Muscle of arm (tissue), 12 donors: Measurements from ENCODE around the gene ARHGAP4. TPM values are rescaled to one million over a fixed set of nuclear protein-coding genes. Genes with fewer than 3 reads are reported as not detected.

ENCODE experiments used
- DNase-seq: peaks from one replicate; pipeline ENCODE4 v3.0.0-alpha.2; 2013
- polyA plus RNA-seq, 12 donors: library from polyadenylated mRNA; unstranded; fragments of 120-200 nt; gene quantifications; one replicate each; pipeline ENCODE4 v1.2.1, GENCODE V29; 2013; ENCODE audit not compliant: insufficient read length in 12 of 12

ARHGAP4 gene
- polyA plus RNA-seq, 12 donors: 13.9 to 84.8 (median 18.2) TPM; not detected in 1

DNA sequence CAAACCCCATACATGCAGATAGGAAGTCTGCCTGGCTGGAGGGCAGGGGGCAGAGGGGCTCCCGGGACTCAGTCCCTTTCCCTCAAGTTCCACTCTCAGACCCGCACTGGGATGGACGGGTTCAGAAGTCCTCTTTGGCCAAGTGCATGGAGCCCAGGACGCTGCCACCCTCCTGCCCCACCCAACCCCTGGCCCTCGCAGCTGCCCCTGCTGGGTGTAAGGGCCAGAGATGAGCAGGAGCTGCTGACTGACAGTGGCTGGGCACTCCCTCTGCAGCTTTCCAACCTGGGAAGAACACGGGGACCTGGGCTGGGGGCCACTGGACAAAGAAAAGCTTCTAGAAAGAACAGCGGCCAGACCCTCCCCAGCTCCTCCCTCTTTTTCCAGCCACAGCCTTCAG lies 43.5 kb downstream of the ARHGAP4 start:
- no peak for DNase-seq

DNA sequence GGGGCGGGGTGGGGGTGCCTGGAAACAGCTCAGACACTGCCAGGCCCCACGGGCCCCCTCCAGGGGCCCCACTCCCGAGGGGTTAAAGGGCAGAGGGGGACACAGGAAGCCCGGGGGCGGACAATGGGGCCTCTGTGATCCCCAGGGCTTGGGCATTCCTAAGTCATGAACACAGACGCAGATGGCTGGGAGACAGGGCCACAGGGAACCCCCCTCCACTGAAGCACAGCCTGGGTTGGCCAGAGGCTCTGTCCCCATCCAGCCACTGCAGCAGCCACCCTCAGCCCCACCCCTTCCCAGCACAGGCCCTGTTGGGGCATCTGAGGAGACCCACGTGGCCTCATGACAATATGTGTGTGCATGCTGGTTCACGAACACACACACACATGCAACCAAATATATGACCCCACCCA lies 44.0 kb downstream of the ARHGAP4 start:
- no peak for DNase-seq

DNA sequence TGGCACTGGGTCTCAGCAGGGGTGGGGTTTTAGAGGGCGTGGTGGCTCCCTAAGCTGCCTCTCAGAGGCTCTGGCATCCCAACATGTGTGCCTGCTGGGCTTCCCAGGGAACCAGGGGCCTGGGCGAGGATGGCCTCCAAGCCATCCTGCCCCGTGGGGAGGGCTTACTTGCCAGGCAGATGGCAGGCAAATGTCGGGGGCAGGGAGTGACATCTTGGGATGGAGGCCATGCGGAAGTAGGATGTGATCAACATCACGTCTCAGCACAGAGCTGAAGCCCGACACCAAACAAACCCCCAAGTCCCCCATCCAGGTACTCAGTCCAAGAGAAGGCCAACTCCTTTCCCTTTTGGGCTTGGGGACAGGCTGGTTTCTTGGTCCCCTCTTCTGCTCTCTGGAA lies 44.8 kb downstream of the ARHGAP4 start:
- DNase-seq: no peak

DNA sequence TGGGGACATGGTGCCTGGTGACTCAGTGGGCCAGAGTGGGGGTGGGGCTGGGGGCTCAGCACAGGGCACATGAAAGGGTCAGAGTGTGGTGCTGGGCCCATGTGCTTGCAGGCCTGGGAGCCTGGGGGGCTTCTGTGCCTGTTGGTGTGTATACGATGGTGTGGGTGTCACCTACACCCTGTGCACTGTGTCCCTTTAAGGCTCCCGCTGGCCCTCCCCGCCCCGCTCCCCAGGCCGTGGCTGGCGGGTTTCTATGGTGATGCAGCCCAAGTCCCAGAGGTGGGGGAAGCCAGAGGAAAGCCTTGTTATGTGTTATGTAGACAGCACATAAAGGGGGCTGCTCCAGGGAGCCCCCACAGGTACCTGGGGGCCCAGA lies 45.6 kb downstream of the ARHGAP4 start:
- DNase-seq: no peak

DNA sequence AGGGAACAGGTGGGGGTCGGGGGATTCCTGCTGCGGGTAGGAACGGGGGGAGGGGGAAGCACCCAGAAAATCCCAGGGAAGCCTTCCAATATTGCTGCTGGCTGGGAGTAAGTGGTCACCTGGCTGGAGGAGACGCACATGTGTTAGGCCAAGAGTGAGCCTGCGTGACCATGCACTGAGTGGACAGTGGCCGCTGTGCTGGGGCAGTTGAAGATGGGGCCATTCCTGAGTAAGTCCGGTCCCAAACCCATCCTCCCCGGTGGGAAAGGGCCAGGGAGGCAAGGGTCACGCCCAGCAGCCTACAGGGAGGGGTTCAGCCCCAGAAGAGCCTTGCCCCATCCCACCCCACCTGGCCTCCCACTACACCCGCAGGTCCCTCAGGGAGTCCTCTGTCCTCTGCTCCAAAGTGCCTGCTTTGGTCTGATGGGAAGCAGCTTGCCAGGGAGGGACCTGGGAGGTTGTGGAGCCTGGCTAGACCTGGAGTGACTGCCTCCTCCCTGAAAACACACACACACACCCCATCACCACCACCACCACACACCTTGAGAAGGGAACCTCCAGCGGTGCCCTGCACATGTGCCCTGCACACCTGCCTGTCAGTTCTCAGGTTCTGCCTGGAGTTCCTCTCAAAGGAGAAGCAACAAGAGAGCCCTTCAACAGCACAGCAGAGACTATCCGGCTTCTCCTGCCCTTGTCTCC lies 46.2 kb downstream of the ARHGAP4 start:
- no peak for DNase-seq

DNA sequence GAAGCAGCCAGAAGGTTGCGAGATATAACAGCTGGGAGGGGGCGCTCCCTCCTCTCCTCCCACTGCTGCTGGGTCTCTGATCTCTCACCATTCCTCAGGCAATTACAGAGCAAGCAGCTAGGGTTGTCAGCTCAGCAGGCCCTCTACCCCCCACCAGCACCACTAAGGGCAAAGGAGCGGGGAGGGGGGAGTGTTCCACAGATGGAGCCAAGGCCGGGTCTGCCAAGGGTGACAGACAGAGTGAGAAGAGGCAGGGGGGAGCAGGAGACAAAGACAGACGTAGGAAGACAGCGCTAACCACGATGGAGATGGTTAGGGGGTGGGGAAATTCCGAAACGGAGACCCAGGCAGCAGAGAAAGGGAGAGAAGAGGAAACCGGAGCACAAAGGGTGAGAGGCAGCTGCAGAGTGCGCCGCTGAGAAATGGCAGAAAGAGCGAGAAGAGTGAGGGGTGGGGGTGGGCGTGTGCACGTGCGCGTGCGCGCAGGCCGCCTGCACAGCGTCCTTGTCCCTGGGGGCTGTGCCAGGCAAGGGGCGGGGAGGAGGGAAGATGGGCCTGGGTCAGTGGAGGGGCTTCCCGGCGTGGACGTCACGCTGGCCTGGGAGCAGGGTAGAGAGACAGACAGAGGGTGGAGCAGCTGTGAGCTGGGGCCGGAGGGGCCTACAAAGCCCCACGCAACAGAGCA lies 47.0 kb downstream of the ARHGAP4 start:
- no peak for DNase-seq

DNA sequence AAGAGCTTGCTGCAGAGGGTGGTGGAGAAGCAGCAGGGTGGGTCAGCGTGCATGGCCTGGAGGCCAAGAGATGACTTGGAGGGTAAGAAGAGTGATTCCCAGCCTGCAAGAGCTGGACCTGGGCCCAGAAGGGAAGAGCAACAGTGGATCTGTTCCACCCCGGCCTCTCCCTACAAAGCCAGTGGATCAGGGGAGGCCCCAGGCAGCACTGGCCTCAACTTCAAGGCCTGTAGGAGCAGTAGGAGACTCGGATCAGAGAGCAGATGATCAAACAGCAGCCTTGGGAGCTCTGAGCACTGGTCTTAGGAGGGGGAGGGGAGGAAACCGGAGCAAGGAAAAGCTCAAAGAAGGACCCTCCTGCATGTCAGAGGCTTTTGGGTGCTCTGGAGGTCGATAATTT lies 47.7 kb downstream of the ARHGAP4 start:
- no peak for DNase-seq

DNA sequence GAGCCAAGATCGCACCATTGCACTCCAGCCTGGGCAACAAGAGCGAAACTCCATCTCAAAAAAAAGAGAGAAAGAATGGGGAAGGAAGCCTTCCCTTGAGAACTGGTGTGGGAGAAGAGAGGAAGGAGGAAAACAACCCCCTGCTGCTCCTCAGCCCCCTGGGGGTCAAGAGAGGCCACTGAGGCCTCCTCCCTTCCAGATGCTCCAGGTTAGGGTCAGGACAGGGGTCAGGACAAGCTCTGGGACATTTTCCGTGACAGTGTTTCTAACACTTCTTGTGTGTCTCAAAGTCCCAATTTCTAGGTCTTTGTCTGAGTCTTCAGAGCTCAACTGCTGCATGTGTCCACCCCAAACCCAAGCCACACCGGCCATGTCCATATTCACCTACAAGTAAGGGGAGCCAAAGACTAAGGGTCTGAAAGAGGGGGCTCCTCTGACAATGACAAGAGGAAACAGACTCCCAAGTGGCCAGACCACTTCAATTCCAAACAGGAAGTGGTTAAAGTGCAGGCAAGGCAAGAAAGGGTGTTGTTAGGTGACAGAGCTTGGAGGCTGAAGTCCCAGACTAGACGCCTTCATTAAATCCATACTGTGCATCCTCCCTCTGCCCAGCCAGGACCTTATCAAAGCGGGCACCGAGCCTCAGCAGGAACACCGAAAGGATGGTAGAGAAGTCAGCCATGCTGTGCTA lies 48.3 kb downstream of the ARHGAP4 start:
- DNase-seq: no peak

DNA sequence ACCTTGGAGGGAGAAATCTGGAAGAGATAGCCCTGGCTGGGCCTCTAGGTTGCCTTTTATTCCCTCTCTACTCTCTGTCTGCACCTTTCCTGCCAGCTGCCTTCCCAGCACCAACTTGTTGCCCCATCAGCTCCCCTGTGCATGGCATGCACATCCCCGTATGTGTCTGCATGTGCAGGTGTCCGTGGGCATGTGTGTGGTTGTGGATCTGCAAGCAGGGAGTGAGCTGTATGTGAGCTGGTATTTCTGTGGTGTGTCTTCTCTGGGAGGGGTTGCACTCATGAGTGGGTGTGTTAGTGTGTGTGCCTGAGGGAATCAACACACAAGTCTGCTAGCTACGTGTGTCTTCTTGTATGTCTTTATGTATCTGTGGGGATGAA lies 50.0 kb downstream of the ARHGAP4 start:
- DNase-seq: no peak

DNA sequence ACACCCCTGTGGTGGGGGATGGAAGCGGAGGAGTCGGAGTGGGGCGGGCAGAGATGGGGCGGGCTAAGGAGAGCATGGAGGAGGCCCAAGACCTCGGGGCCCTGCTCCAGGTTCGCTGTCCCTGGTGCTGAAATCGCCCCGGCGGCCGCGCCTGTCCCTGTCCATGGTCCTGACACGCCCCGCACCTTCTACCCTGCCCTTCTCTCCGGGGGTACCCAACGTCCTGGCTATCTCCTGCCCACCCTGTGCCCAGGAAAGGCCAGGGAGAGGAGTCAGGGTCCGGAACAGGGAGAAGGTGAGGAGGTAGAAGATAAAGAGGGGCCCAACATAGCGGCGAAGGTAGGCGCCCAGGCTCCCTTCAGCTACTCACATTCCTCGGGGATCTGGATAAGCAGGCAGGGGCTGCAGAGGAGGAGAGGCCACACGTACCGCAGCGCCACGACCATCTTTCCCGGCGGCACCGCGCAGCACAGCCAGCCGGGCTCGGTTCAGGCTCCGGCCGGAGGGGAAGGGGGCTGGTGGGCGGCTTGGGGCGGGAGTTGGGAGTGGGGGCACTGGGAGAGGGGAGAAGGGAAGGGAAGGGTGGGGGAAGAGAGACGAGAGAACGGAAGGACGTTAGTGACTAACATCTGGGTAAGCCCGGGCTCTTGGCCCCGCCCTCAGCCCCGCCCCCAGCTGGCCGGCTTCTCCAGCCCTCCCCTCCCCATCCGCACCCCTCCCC lies 50.5 kb downstream of the ARHGAP4 start:
- peak; percentile 60 for DNase-seq

DNA sequence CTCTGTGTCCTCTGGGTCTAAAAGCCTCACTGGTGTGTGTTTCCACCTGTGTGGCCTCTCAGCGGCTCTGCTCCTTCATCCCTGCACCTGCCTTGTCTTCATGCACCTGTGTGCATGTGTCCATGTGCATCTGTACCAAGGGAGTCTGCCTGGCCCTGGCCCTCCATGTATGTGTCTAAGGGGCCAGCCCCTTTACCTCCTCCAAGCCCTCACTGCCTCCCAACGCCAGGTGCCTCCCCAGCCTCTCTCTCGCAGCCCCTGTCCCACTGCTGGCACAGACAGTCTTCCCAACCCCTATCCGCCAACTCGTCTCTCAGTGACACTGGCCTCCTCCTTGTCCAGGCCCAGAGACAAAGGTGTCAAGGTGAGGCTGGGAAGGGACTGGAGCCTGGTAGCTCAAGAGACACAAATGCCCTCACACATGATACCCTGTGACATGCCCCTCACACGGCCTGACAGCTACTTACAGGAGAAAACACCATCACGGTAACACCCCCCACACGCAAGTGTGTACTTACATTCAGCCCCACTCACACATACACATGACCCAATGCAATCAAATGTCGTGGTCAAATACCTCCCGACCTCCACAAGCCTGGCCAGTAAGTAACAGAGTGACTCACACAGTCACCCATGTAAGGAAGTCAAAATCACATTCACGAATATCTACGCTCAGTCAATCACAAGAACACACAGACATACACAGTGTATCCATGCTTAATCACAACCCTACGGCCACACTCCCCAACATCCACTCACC lies 51.5 kb downstream of the ARHGAP4 start:
- DNase-seq: no peak

DNA sequence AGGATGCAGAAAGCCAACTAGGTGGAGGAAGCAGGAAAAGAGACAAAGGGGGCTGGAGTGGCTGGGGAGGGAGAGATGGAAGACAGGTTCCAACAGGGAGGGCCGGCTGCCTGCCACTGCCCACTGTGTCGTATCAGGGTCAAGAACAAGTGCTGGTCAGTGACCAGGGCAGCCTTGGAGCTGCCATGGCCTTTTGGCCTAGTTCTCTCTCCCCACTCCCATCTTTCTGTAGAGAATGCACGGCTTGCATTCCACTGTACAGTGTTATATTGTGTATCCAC lies 52.0 kb downstream of the ARHGAP4 start:
- no peak for DNase-seq

DNA sequence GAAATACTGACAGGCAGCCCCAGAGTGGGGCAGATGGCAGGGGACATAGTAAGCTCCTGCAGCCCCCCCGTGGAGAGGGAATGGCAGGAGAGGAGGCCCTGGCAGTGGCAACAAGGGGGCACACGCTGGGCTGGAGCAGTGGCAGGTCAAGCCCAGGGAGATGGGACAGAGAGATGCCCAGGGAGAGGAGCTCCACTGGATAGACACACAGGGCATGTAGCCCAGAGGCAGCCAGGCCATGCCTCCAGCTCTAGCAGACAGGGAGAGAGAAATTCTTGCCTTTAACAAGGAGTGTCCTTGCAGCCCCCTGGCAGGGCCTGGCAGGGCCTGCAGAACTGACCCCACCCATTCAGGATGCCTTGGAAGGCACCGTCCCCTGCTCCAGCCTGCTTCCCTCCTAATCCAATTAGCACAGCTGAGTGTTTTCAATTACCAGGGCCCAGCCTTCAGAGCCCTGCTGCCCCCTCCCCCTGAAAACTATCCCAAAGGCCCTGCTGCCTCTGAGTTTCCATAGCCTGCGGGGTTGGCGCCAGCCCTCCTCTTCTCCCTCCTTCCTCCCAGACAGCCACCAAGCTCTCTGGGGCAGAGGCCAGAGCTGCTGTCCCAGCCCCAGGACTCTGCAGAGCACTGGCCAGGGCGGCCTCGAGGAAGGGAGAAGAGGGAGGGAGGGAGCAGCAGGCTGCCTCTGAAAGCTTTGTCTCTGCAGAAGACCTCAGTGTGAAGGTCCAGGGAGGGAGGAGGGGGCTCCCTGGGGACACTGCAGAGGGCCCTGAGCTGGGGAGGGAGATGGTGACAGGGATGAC lies 52.6 kb downstream of the ARHGAP4 start:
- no peak for DNase-seq

DNA sequence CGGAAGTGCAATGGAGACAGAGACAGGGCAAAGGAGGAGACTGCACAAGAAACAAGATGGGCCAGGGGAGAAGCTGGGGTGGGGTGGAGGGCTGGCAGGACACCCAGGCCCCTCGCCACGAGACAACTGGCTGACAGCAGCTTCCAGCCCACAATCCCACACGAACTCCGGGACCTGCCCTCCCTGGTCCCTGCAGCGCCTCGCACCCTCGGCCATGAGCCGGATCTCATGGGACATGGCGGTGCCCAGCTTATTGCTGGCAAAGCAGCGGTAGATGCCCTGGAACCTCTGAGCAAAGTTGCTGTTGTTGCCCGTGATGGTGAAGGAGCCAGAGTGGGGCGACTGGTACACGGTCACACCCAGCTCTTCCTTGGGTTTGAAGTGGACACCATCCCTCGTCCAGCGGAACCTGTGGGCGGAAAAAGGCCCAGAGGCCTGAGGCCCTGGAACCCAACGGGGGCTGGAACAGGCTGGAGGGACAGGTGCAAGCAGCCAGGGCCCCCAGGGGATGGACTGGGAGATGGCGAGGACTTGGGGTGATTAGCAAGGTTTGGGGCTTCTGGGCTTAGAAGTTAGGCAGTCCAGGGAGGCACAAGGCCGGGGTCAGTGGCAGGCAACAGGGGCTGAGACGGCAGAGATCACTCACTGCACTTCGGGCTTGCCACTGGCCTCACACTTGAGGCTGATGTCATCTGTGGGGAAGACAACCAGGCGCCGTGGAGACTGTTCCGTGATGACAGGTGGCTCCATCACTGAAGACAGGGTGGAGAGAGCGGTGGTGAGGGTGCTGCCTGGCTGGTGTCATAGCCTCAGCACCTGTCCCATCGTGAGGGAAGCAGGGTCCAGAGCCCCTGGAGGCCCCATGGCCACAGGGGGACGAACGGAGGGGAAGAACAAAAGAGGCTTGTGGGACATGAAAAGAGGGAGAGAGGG lies 53.9 kb downstream of the ARHGAP4 start:
- DNase-seq: no peak

DNA sequence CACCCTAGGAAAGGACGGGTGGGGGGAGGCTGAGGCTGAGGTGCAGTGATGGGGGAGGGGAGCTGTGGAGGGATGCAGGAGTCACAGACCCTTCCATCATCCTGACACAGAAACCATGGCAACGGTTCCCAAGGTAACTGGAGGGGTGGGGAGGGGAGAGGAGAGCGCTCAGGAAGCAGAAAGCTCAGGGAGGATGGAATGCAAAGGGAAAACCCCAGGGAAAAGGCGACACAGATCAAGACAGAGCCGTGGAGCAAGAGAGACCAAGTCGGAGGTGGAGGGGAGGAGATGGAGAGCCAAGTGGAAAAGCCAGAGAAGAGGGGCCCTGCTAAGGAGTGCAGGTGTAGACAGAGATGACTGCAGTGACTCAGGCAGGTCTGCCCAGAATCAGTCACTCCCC lies 54.6 kb downstream of the ARHGAP4 start:
- DNase-seq: no peak

DNA sequence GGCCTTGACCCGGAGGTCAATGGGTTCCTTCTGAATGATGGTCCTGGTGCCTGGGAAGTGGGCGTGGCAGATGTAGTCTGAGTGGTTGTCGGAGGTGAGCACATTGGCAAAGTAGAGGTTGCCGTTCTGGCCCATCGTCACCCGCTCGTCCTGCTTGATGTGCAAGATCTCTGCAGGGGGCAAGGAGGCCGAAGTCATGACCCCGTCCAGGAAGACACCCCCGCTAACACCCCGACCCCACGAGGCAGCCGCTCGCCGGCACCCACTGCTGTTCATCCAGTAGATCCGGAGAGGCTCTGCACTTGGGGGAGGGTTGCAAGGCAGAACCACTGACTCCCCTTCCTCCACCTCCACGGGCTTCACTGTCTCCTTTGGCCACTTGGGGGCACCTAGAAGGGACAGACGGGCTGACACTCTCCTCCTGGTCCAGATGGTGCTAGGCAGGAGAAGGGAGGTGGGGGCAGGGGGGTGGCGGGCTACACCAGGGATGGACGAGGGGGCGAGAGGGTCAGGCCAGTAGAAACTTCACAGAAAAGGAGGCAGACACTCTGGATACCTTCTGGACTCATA lies 55.2 kb downstream of the ARHGAP4 start:
- no peak for DNase-seq

DNA sequence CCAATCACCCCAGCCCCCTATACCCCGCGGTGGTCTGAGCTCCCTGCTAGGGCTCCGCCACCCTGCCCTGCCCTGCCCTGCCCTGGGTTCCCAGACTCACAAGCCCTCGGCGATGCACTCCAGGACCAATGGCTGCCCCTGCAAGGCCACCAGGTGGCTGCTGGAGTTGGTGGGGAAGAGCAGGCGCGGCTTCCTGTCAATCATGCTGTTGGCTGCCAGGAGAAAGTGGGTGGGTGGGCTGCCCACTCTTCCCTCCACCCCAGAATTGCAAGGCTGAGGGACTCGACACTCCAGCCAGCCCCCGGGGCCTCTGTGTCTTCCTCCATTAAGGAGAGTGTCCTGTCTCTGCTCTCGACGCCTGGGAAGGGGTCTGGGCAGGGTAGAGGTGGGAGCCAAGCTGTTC lies 55.8 kb downstream of the ARHGAP4 start:
- DNase-seq: no peak

DNA sequence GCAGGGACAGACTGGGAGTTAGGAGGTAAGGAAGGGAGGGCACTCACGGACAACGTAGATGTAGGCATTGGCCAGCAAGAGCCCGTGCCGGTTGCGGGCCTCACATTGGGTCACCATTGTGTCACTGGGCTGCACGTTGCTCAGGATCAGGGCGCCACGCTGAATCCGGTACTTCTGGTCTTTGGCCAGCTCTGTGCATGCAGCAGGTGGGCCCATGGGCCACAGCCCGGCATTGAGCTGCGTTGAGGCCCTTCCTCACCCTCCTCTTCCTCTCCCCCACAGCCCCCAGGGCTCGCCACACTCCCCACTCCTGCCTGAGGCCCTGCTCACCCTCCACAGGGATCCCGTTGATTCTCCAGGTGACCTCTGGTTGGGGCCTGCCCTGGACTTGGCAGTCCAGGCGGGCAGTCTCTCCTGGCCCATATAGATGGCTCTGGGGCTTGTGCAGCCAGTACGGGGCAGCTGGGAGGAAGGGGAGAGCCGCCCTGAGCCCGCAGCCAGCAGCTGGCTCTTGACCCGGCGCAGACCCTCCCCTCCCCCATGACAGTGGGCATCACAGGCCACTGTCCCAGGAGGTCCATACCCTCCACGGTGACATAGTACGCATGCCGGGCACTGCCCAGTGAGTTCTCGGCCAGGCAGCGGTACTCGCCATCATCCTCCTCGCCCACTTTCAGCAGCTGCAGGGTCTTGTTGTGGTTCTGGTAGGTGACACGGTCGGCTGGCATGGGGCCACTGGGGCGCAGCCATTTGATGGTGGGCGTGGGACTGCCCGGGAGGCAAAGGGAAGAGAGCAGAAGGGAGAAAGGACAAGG lies 56.4 kb downstream of the ARHGAP4 start:
- no peak for DNase-seq
